Renal pelvis (tissue), 4 donors: ENCODE data around the gene KIF15. TPM values are rescaled to one million over a fixed set of nuclear protein-coding genes. Genes with fewer than 3 reads are reported as not detected.

Experiments
- DNase-seq: peaks from one replicate; pipeline ENCODE4 v3.0.0-alpha.2; 2013
- polyA plus RNA-seq, 3 donors: library from polyadenylated mRNA; unstranded; fragments of 120-200 nt; gene quantifications; one replicate each; pipeline ENCODE4 v1.2.1, GENCODE V29; 2013; ENCODE audit not compliant: insufficient read length in 3 of 3

The KIF15 gene
- polyA plus RNA-seq, 3 donors, result 21.6 to 29.2 (median 25.0) TPM

GRCh38 chr3:44875596-44875995 is 114.0 kb downstream of the KIF15 start:
- no peak for DNase-seq

DNA sequence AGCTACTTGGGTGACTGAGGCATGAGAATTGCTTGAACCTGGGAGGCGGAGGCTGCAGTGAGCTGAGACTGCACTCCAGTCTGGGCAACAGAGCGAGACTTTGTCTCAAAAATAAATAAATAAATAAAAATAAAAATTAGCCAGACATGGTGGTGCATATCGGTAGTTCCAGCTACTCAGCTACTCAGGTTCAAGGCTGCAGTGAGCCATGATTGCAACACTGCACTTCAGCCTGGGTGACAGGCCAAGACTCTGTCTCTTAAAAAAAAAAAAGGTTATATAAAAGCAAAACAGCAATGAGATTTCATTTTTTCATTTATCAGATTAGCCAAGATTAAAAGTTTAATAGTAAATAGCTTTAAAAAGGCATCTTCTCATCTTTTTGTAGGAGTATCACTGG is 115.7 kb downstream of the KIF15 start:
- DNase-seq, result no peak

- DNase-seq, result no peak
Measured at GRCh38 chr3:44880284-44880683, 118.7 kb downstream of the KIF15 start.

GRCh38 chr3:44883213-44883955 is 121.8 kb downstream of the KIF15 start:
- no peak for DNase-seq

- no peak for DNase-seq
Measured at GRCh38 chr3:44883999-44884431, 122.4 kb downstream of the KIF15 start.

DNA sequence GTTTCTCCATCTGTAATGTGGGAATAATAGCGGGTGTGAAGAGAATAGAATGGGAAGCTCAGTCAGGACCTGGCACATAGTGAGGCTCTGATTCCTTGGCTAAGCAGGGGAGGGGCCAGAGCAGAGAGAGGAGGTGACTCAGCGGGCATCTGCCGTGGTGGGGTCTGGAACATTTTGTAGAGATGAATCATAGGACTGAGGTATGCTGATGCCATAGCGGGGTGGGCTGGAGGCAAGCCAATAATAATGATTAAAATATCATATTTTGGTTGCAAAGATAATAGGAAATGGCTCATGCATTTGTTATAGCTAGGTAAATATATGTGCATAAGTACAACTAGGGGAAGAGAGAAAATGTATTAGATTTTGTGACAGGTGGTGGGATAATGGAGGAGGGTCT is 124.0 kb downstream of the KIF15 start:
- no peak for DNase-seq

DNA sequence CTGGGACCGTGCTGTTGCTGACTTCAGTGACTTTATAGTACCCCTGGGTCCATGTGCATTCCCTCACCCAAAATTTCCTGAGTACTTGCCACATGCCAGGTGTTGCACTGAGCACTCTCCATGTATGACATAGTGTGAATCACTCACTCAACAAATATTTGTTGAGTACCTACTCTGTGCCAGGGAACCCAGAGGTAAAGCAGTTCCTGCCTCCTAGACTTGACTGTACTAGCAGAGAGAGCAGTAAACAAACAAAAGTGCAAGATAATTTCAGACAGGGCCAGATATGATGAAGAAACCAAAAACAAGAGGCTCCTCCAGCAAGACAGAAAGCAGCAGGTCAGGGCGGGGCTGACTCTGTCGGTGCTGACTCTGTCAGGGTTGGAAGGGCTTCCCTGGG is 125.0 kb downstream of the KIF15 start:
- DNase-seq, result no peak

DNA sequence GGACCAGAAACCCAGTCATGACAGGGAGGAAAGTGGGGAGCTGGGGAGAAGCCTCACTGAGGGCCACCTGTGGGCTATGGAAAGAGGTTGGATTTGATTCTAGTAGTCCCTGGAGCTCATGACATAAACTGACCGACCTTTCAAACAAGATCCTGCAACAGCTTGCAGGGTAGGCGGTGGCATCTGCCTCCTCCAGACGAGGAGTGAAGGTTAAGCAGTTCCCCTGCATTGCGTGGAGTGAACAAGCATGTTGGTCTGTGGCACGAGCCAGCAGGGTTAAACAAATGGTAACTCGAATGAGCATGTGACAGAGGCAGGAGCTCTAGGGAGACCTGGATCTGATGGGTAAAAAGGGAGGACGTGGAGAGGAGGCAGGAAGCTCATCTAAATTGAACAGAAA is 125.5 kb downstream of the KIF15 start:
- DNase-seq, result no peak

GRCh38 chr3:44890258-44890657 is 128.7 kb downstream of the KIF15 start:
- DNase-seq, result no peak

GRCh38 chr3:44890852-44891251 is 129.3 kb downstream of the KIF15 start:
- DNase-seq, result no peak

DNA sequence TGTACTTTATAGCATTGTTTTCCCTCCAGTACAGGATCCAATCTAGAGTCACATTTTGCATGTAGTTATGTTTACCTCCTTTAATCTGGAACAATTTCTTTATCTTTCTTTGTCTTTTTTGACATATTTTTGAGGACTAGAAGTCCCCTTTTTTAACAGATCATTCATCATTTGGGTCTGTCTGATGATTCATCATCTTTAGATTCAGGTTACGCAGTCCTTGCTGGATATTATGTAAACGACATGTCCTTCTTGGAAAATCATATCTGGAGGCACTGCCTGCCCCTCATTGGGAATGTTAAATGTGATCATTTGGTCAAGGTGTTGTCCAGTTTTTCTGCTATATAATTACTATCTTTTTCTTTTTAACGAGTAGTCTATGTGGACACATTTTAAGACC is 131.1 kb downstream of the KIF15 start:
- DNase-seq, result no peak

DNA sequence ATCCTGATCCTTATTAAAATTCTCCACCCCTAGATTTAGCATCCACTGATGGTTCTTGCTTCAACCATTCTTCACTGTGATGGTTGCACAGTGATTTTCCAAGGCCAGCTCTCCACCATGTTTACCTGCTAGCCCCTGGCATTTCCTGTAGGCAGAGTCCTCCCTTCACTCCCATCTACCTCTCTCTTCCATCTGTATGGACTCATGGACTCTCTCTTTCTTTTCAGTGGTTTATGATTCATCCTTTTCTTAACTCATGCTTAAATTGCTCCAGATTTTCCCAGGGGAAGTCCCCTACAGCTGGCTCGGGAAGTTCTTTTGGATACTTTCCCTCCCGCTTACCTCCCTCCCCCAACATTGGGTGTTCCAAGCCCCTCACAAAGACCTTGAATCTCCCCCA is 131.5 kb downstream of the KIF15 start:
- DNase-seq, result no peak

- DNase-seq, result no peak
Measured at GRCh38 chr3:44894485-44894884, 132.9 kb downstream of the KIF15 start.

- no peak for DNase-seq
Measured at GRCh38 chr3:44896440-44896839, 134.8 kb downstream of the KIF15 start.

GRCh38 chr3:44899683-44900367 is 138.2 kb downstream of the KIF15 start:
- DNase-seq, result no peak

- DNase-seq, result no peak
Measured at GRCh38 chr3:44902628-44903027, 141.0 kb downstream of the KIF15 start.

Other genes with a start within 250 kb of the KIF15 start
- 10 to 100 TPM; 15.9 to 17.9 (median 17.7) TPM for gene ZKSCAN7, start 206.6 kb upstream of the KIF15 start, polyA plus RNA-seq
- gene ZNF660, start 176.8 kb upstream of the KIF15 start, polyA plus RNA-seq, result 10 to 100 TPM in 1 of 3 donors, 1 to 10 TPM in 2; 8.1 to 18.0 (median 10.0) TPM
- 10 to 100 TPM; 27.0 to 35.6 (median 34.3) TPM for gene ZNF197, start 136.8 kb upstream of the KIF15 start, polyA plus RNA-seq
- 10 to 100 TPM in 2 of 3 donors, 1 to 10 TPM in 1; 9.8 to 15.1 (median 12.1) TPM for gene ZNF35, start 113.1 kb upstream of the KIF15 start, polyA plus RNA-seq
- 10 to 100 TPM; 12.3 to 14.4 (median 14.3) TPM for gene ZNF502, start 49.1 kb upstream of the KIF15 start, polyA plus RNA-seq
- 10 to 100 TPM; 10.2 to 12.9 (median 10.8) TPM for gene ZNF501, start 32.2 kb upstream of the KIF15 start, polyA plus RNA-seq
- 10 to 100 TPM; 47.9 to 55.4 (median 49.1) TPM for gene KIAA1143, start 175 bp upstream of the KIF15 start, polyA plus RNA-seq
- gene TMEM42, start 100.1 kb downstream of the KIF15 start, polyA plus RNA-seq, result 10 to 100 TPM; 28.7 to 34.3 (median 33.7) TPM
- gene TGM4, start 112.8 kb downstream of the KIF15 start, polyA plus RNA-seq, result under 1 TPM; 0.05 to 0.13 (median 0.09) TPM
- 10 to 100 TPM; 87.8 to 96.7 (median 93.7) TPM for gene ZDHHC3, start 214.4 kb downstream of the KIF15 start, polyA plus RNA-seq
- gene EXOSC7, start 214.4 kb downstream of the KIF15 start, polyA plus RNA-seq, result 10 to 100 TPM; 46.9 to 58.4 (median 51.0) TPM